Skeletal muscle tissue (tissue), 4 donors: ENCODE results near the gene TMEM50A. TPM values are rescaled to one million over a fixed set of nuclear protein-coding genes. Genes with fewer than 3 reads are reported as not detected.
"Not testable (repeated sequence)": the region's sequence is repeated elsewhere in the genome, so short reads cannot be mapped to it uniquely, and the experiment has no call there.

Source experiments
- H3K27ac ChIP-seq: one replicate; pipeline ENCODE4 v1.7.0; 2013; ENCODE audit warnings: mild to moderate bottlenecking, low read depth, low read length, inconsistent platforms
- H3K27me3 ChIP-seq, 3 donors: one replicate each; pipeline ENCODE4 v1.7.0; 2013; ENCODE audit warnings: low read length in 3 of 3; ENCODE audit not compliant: control insufficient read depth in 3 of 3, insufficient read depth in 3 of 3
- H3K36me3 ChIP-seq, 3 donors: one replicate each; pipeline ENCODE4 v1.7.0; 2013; ENCODE audit warnings: low read length in 3 of 3; ENCODE audit not compliant: control insufficient read depth in 3 of 3, insufficient read depth in 3 of 3
- H3K4me1 ChIP-seq, 3 donors: one replicate each; pipeline ENCODE4 v1.7.0; 2013; ENCODE audit warnings: low read length in 3 of 3, mild to moderate bottlenecking in 3 of 3; ENCODE audit not compliant: control insufficient read depth in 3 of 3, insufficient read depth in 3 of 3
- H3K4me3 ChIP-seq, 3 donors: one replicate each; pipeline ENCODE4 v1.7.0; 2013; ENCODE audit warnings: low read length in 3 of 3
- H3K9ac ChIP-seq, 3 donors: one replicate each; pipeline ENCODE4 v1.7.0; 2013; ENCODE audit warnings: low read length in 3 of 3, mild to moderate bottlenecking in 3 of 3, moderate library complexity in 2 of 3, low read depth in 1 of 3
- H3K9me3 ChIP-seq, 3 donors: one replicate each; pipeline ENCODE4 v1.7.0; 2013; ENCODE audit warnings: low read length in 3 of 3; ENCODE audit not compliant: control insufficient read depth in 3 of 3
- total RNA-seq: library from RNA; depleted of rRNA; stranded (reverse); fragments of >200 nt; gene quantifications from one replicate; pipeline ENCODE4 v1.2.3, GENCODE V29; 2014
- donor health status: Osteomylitis.

TMEM50A gene
- total RNA-seq, 1 donor from 2014 or later, result 72.0 TPM

DNA sequence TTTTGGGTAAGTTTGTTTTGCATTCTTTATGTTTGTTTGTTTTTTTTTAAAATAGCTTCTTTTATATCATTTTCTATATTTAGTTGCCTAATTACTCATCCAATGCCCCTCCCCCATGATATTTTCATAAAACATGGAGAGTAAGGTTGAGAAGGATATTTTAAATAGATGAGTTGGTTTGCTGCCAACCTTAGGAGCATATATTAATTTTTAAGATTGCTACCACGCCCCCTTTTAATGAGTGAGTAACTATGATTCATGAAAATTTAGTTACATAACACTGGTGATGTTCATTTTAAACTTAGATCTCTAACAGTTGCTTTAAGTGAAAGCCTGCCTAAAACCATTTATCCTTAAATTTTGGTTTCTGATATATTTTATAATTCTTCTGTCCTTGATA is 18.7 kb downstream of the TMEM50A start:
- no peak overlapping the region for H3K9ac ChIP-seq
- H3K27ac ChIP-seq, result no peak overlapping the region
- no peaks in the 10 kb centered on the region for H3K9me3 ChIP-seq
- no peak overlapping the region for H3K4me3 ChIP-seq
- H3K36me3 ChIP-seq, result peaks cover 24 to 34% (median 31%) of the 10 kb centered on the region in 3 donors
- H3K27me3 ChIP-seq, result no peaks in the 10 kb centered on the region
- peaks cover 0 to 5% (median 0%) of the 10 kb centered on the region in 3 donors for H3K4me1 ChIP-seq

DNA sequence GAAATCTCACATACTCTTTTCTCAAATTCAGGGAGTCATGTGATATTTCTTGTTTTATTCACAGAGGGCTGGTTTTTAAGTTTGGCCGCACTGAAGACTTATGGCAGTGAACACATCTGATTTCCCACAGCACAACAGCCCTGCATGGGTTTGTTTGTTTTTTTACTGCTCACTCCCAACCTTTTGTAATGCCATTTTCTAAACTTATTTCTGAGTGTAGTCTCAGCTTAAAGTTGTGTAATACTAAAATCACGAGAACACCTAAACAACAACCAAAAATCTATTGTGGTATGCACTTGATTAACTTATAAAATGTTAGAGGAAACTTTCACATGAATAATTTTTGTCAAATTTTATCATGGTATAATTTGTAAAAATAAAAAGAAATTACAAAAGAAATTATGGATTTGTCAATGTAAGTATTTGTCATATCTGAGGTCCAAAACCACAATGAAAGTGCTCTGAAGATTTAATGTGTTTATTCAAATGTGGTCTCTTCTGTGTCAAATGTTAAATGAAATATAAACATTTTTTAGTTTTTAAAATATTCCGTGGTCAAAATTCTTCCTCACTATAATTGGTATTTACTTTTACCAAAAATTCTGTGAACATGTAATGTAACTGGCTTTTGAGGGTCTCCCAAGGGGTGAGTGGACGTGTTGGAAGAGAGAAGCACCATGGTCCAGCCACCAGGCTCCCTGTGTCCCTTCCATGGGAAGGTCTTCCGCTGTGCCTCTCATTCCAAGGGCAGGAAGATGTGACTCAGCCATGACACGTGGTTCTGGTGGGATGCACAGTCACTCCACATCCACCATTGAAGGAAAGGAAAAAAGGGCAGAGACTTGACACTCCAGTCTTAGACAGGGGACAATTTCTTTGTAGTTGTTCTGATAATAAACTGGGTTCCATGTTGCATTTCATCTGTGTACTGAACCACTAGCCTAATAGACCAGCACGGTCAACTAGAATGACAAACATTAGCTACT is 22.8 kb downstream of the TMEM50A start:
- H3K4me1 ChIP-seq, result peaks cover 0 to 6% (median 0%) of the 10 kb centered on the region in 3 donors
- H3K9ac ChIP-seq, result no peak overlapping the region
- H3K27ac ChIP-seq, result peak overlapping the region; percentile 14
- H3K4me3 ChIP-seq, result no peak overlapping the region
- H3K27me3 ChIP-seq, result no peaks in the 10 kb centered on the region
- no peaks in the 10 kb centered on the region for H3K9me3 ChIP-seq
- peaks cover 12 to 17% (median 16%) of the 10 kb centered on the region in 3 donors for H3K36me3 ChIP-seq

DNA sequence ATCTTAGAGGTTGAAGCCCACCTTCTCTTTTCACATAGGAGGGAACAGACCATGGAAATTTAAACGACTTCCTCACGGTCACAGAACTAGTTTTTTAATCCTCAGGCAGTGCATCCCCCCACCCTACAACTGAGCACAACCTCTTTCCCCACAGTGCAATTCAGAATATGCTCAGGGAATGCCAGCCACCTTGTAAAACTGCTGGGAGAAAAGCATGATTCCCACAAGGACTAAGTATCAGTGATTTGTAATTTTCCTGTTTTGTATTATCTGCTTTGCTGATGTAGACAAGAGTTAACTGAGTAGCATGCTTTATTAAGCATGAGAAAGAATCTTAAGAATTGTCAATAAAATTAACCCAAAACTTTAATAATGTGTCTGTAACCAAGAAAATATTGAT is 23.8 kb downstream of the TMEM50A start:
- no peak overlapping the region for H3K9ac ChIP-seq
- peak overlapping the region; percentile 14 for H3K27ac ChIP-seq

DNA sequence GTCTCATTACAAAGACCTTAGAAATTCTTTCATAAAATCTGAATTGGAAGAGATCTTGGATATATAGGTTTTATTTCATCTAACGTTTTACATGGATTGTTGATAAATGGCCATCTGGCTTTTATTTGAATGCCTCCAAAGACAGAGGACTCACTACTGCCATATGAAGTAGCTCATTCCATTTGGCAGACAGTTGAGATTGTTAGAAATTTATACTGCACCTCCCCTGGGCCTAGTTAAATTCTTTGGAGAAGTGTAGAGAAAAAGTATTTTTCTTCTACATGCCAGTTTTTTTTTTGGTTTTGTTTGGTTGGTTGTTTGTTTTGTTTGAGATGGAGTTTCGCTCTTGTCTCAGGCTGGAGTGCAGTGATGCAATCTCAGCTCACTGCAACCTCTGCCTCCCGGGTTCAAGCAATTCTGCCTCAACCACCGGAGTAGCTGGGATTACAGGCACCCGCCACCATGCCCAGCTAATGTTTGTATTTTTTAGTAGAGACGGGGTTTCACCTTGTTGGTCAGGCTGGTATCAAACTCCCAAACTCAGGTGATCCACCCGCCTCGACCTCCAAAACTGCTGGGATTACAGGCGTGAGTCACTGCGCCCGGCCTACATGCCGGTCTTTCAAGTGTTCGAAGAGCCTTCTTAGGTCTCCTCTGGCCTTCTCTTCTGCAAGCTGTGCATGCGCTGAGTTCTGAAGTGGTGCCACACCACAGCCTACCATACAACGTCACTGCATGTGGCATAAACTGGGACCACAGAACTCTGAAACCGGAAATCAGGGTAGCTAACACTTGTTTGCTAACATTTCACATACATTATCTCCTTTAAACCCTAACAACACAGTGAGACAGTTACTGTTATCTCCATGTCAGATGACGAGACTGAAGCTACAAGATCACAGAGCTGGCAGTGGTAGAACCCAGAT is 24.8 kb downstream of the TMEM50A start:
- not testable (repeated sequence) for H3K27ac ChIP-seq, H3K9ac ChIP-seq, H3K27me3 ChIP-seq, H3K4me1 ChIP-seq, H3K9me3 ChIP-seq, H3K4me3 ChIP-seq
- H3K36me3 ChIP-seq, result peaks cover 7 to 12% (median 12%) of the 10 kb centered on the region in 3 donors

More for the DNA sequence above, 23.8 kb downstream of the TMEM50A start:
- Histone ChIP-seq H3K27me3 (no peaks in the 10 kb centered on the region), H3K9me3 (no peaks in the 10 kb centered on the region), H3K4me1 (peaks cover 0 to 4% (median 0%) of the 10 kb centered on the region in 3 donors), H3K36me3 (peaks cover 9 to 12% (median 12%) of the 10 kb centered on the region in 3 donors), H3K4me3 (no peak overlapping the region)

DNA sequence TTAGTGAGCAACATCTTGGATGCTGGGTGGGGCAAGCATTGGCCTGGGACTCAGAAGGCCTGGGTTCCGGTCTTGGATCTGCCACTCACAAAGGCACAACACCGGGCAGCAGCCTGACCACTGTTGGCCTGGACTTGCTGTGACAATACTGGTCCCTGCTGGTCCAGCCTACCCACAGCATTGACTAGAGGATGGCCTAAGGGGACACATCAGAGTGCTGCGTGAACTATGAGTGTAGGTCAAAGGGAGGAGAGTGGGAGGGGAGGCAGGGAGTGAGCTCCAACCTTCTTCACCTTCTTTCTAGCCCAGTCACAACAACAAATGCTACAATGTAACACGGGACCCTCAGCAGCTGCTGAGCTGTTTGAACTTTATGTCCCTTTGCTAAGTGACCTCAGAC is 31.1 kb downstream of the TMEM50A start:
- H3K4me3 ChIP-seq, result no peak overlapping the region
- H3K27me3 ChIP-seq, result no peaks in the 10 kb centered on the region
- H3K27ac ChIP-seq, result no peak overlapping the region
- no peaks in the 10 kb centered on the region for H3K9me3 ChIP-seq
- no peaks in the 10 kb centered on the region for H3K36me3 ChIP-seq
- H3K4me1 ChIP-seq, result peaks cover 0 to 3% (median 2%) of the 10 kb centered on the region in 3 donors
- no peak overlapping the region for H3K9ac ChIP-seq

DNA sequence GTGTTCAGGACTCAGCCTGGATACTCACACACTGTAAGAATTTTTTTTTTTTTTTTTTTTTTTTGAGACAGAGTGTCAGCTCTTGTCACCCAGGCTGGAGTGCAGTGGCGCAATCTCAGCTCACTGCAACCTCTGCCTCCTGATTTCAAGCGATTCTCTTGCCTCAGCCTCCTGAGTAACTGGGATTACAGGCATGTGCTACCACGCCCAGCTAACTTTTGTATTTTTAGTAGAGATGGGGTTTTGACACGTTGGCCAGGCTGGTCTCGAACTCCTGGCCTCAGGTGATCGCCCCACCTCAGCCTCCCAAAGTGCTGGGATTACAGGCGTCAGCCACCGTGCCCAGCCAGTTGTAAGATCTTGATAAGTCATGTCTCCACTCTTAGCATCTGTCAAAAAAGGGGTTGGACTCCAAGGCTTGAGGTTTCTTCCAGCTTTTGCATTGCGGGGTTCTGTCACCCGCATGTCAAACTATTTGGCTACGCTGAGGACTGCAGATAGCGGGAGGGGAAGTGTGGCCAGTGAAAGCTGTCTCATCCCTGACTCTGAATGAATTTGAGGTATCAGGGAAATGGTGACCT is 31.6 kb downstream of the TMEM50A start:
- not testable (repeated sequence) for H3K27me3 ChIP-seq, H3K4me3 ChIP-seq, H3K4me1 ChIP-seq, H3K36me3 ChIP-seq, H3K9me3 ChIP-seq, H3K9ac ChIP-seq, H3K27ac ChIP-seq

DNA sequence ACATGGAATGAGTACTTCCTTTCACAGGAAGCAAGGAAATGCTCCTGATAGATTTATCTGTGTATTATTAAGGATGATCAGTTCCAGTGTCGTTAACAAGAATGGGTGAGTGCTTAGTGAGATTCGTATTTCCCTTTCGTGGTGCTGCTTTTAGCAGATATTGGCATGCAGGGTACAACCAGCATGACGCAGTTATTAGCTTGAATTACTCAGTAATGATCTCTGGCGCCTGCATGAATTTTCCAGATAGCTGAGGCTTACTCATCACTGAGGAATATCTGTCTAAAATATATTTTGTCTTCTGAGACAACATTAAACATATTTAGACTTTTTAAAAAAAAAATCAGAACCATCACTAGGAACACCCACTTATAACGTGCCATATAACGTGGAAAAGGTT is 33.6 kb downstream of the TMEM50A start:
- not testable (repeated sequence) for H3K9ac ChIP-seq, H3K4me3 ChIP-seq, H3K9me3 ChIP-seq, H3K36me3 ChIP-seq, H3K27ac ChIP-seq, H3K27me3 ChIP-seq, H3K4me1 ChIP-seq

DNA sequence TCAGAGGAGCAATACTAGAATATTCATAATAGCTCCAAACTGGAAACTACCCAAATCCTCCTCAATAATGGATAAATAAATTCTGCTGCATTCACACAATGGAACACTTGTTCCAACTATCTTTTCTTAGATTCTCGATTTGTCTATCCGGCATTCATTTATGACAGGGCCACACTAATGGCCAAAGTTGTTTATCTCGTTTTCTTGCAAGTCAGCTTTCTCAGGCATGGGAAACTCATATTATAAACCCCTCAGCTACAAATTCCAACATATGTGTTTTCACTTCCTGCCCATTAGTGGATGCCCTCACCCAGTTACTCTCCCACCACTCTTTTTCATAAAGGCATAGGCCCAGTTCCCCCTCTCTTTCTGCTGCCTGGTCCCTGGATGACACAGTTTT is 40.2 kb downstream of the TMEM50A start:
- H3K27me3 ChIP-seq, H3K9me3 ChIP-seq, H3K36me3 ChIP-seq, H3K4me3 ChIP-seq, H3K4me1 ChIP-seq, H3K27ac ChIP-seq, H3K9ac ChIP-seq: not testable (repeated sequence)

DNA sequence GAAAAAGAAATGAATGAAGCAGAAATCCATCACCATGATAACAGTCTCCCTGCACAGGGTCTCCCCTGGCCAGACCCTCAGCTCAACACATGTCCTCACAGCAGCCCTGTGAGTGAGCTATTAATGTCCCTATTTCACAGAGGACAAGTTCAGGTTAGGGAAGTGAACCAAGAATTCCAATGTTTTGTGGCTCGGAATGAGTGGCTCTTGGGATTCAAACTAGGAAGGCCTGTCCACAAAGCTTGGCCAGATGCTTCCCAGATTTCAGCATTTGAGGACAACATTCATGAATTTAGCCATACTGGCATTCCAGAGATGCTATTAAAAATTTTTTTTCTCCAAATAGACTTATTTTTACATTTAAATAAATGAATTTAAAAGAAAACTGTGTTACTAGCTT is 44.4 kb downstream of the TMEM50A start:
- H3K9ac ChIP-seq, H3K27ac ChIP-seq, H3K27me3 ChIP-seq, H3K4me1 ChIP-seq, H3K4me3 ChIP-seq, H3K36me3 ChIP-seq, H3K9me3 ChIP-seq: not testable (repeated sequence)
